Fibroblast of lung (primary cell): ENCODE data around the gene FXYD6. TPM values are rescaled to one million over a fixed set of nuclear protein-coding genes. Genes with fewer than 3 reads are reported as not detected.

Experiments
- DNase-seq, 2 donors: peaks; one replicate each; pipeline versions ENCODE4 v3.0.0 to v3.0.0-alpha.2; 2010; ENCODE audit warnings: low read depth in 2 of 2
- H2AFZ ChIP-seq: 2 replicates; pipeline ENCODE4 v1.5.1; 2012; ENCODE audit warnings: low read length, control low read depth, inconsistent platforms
- H3K27ac ChIP-seq: 2 replicates; pipeline ENCODE4 v1.5.1; 2011; ENCODE audit warnings: low read length, control low read depth; ENCODE audit not compliant: insufficient read depth
- H3K27me3 ChIP-seq: 2 replicates; pipeline ENCODE4 v1.5.1; 2011; ENCODE audit warnings: mild to moderate bottlenecking, low read length; ENCODE audit not compliant: control insufficient read depth, insufficient read depth
- H3K36me3 ChIP-seq: 2 replicates; pipeline ENCODE4 v1.5.1; 2011; ENCODE audit warnings: low read length; ENCODE audit not compliant: control insufficient read depth, insufficient read depth
- H3K4me1 ChIP-seq: 2 replicates; pipeline ENCODE4 v1.5.1; 2011; ENCODE audit warnings: low read length; ENCODE audit not compliant: control insufficient read depth, insufficient read depth; ENCODE audit errors: extremely low read depth
- H3K4me2 ChIP-seq: 2 replicates; pipeline ENCODE4 v1.5.1; 2011; ENCODE audit warnings: low read length, control low read depth; ENCODE audit not compliant: insufficient read depth; ENCODE audit errors: extremely low read depth
- H3K4me3 ChIP-seq, 4 experiments: fragments of 200-600 bp in 1 of 4; sonication (generic) in 1 of 4; replicated peaks in 1 of 4; 2 replicates each; pipeline ENCODE4 v1.5.1; 2011 to 2016; ENCODE audit warnings: low read length in 4 of 4, low read depth in 3 of 4, mild to moderate bottlenecking in 3 of 4, control low read depth in 2 of 4, inconsistent platforms in 1 of 4, mixed read lengths in 1 of 4; ENCODE audit not compliant: insufficient read depth in 1 of 4; ENCODE audit errors: control extremely low read depth in 1 of 4
- H3K79me2 ChIP-seq: 2 replicates; pipeline ENCODE4 v1.5.1; 2012; ENCODE audit warnings: mild to moderate bottlenecking, low read length, inconsistent platforms; ENCODE audit not compliant: control insufficient read depth, insufficient read depth
- H3K9ac ChIP-seq: 2 replicates; pipeline ENCODE4 v1.5.1; 2011; ENCODE audit warnings: mild to moderate bottlenecking, low read length, control low read depth; ENCODE audit not compliant: insufficient read depth
- H3K9me3 ChIP-seq: 2 replicates; pipeline ENCODE4 v1.5.1; 2012; ENCODE audit warnings: low read depth, low read length; ENCODE audit not compliant: control insufficient read depth, insufficient read depth
- H4K20me1 ChIP-seq: 2 replicates; pipeline ENCODE4 v1.5.1; 2011; ENCODE audit warnings: low read length; ENCODE audit not compliant: control insufficient read depth, insufficient read depth; ENCODE audit errors: extremely low read depth
- CTCF ChIP-seq, 2 donors: IDR thresholded peaks in 1 of 2; conservative IDR thresholded peaks in 1 of 2; 1 replicate in 1 of 2; 2 replicates in 1 of 2; pipeline ENCODE4 v1.5.1; 2011 to 2012; ENCODE audit warnings: low read length in 2 of 2, control low read depth in 1 of 2, inconsistent platforms in 1 of 2, low read depth in 1 of 2, mild to moderate bottlenecking in 1 of 2
- EZH2 ChIP-seq: IDR thresholded peaks from 2 replicates; pipeline ENCODE4 v1.5.1; 2012; ENCODE audit warnings: low read length, control low read depth, mild to moderate bottlenecking; ENCODE audit errors: missing control alignments
- polyA plus RNA-seq, 2 donors: library from polyadenylated mRNA; depleted of rRNA in 1 of 2; stranded (reverse) in 1 of 2; unstranded in 1 of 2; fragments of >200 nt; gene quantifications; 2 replicates each; pipeline ENCODE4 v1.2.1, GENCODE V29; 2011 to 2012; ENCODE audit warnings: missing spikeins in 1 of 2
- total RNA-seq: library from RNA; depleted of rRNA; stranded (reverse); fragments of >200 nt; gene quantifications from 2 replicates; pipeline ENCODE4 v1.2.1, GENCODE V29; 2014

The FXYD6 gene
- total and polyA plus RNA-seq, 2 donors (not counting 1 experiment from before 2014, with no cell fraction given) = 0.43 to 5.1 TPM

GRCh38 chr11:117909611-117910382, 33.3 kb upstream of the FXYD6 start:
- no peaks in the 10 kb centered on the region for H3K79me2 ChIP-seq
- no peak overlapping the region for H3K27ac ChIP-seq
- H3K27me3 ChIP-seq = peaks cover 10% of the 10 kb centered on the region
- H3K36me3 ChIP-seq = no peaks in the 10 kb centered on the region
- H2AFZ ChIP-seq = no peak overlapping the region
- H3K4me1 ChIP-seq = peaks cover 3% of the 10 kb centered on the region
- DNase-seq = no peak
- no peaks in the 10 kb centered on the region for H4K20me1 ChIP-seq
- H3K9ac ChIP-seq = no peak overlapping the region
- TF ChIP-seq CTCF (conservative IDR thresholded peaks at IDR 0.05 in 1 of 2, IDR thresholded peaks at IDR 0.05 in 1 of 2; ENCODE audit: low read depth in 1 of 2, low read length in 2 of 2) (no peak), EZH2 (no peak)
- H3K4me2 ChIP-seq = no peak overlapping the region
- no peaks in the 10 kb centered on the region for H3K9me3 ChIP-seq
- no peak overlapping the region for H3K4me3 ChIP-seq

- H2AFZ ChIP-seq = no peak overlapping the region
- no peaks in the 10 kb centered on the region for H4K20me1 ChIP-seq
- H3K4me1 ChIP-seq = peaks cover 3% of the 10 kb centered on the region
- TF ChIP-seq CTCF (conservative IDR thresholded peaks at IDR 0.05 in 1 of 2, IDR thresholded peaks at IDR 0.05 in 1 of 2; ENCODE audit: low read depth in 1 of 2, low read length in 2 of 2) (no peak), EZH2 (no peak)
- peaks cover 7% of the 10 kb centered on the region for H3K27me3 ChIP-seq
- no peak overlapping the region for H3K4me3 ChIP-seq
- no peaks in the 10 kb centered on the region for H3K36me3 ChIP-seq
- DNase-seq = no peak
- H3K27ac ChIP-seq = no peak overlapping the region
- no peaks in the 10 kb centered on the region for H3K79me2 ChIP-seq
- no peaks in the 10 kb centered on the region for H3K9me3 ChIP-seq
- H3K4me2 ChIP-seq = no peak overlapping the region
- H3K9ac ChIP-seq = no peak overlapping the region
Measured at GRCh38 chr11:117908959-117909610, 32.6 kb upstream of the FXYD6 start.

- Histone ChIP-seq H2AFZ (no peak overlapping the region), H3K9me3 (no peaks in the 10 kb centered on the region), H3K4me2 (peak overlapping the region; percentile 25), H3K36me3 (no peaks in the 10 kb centered on the region), H3K79me2 (no peaks in the 10 kb centered on the region), H3K9ac (no peak overlapping the region), H3K27ac (no peak overlapping the region), H3K27me3 (peaks cover 4% of the 10 kb centered on the region), H3K4me1 (peaks cover 3% of the 10 kb centered on the region), H4K20me1 (no peaks in the 10 kb centered on the region), H3K4me3 (no peak overlapping the region)
- no peak for DNase-seq
- TF ChIP-seq EZH2 = no peak
- TF ChIP-seq CTCF (conservative IDR thresholded peaks at IDR 0.05 in 1 of 2, IDR thresholded peaks at IDR 0.05 in 1 of 2; ENCODE audit: low read depth in 1 of 2, low read length in 2 of 2) = no peak
Measured at GRCh38 chr11:117908109-117908895, 31.8 kb upstream of the FXYD6 start.
